ENCODE measurements around the gene PLEKHG4B.
"Not testable (repeated sequence)": the region's sequence is repeated elsewhere in the genome, so short reads cannot be mapped to it uniquely, and the experiment has no call there.

Gene PLEKHG4B

DNA sequence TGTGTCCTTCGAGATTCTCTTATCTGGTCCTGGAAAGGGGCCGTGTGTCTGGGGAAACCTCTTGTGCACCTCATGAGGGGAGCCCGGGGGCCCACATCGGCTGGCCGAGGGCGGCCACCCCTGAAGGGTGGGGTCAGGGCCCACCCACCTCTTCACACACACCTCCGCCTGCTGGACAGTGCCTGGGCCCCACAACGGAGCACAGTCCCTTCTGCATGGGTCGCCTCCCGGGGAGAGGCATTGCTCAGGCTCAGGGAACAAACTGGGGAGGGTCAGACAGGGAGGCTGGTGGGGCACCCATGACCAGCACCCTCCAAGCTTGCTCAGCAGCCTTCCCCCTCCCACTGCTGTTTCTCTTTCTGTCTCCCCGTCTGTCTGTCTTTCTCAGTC lies 98.0 kb downstream of the PLEKHG4B start:
- DNase-seq (ENCODE audit: low spot score), result no peak

- no peak for DNase-seq (ENCODE audit: low spot score)
Measured at GRCh38 chr5:190366-191035, 98.5 kb downstream of the PLEKHG4B start.

GRCh38 chr5:191036-191948 lies 99.3 kb downstream of the PLEKHG4B start, which contains the start of gene LRRC14B:
Gene LRRC14B, plus strand, starts transcription at chr5:191495. Its CDS starts 44 bp downstream, at chr5:191539.
- DNase-seq (ENCODE audit: low spot score), result no peak

DNA sequence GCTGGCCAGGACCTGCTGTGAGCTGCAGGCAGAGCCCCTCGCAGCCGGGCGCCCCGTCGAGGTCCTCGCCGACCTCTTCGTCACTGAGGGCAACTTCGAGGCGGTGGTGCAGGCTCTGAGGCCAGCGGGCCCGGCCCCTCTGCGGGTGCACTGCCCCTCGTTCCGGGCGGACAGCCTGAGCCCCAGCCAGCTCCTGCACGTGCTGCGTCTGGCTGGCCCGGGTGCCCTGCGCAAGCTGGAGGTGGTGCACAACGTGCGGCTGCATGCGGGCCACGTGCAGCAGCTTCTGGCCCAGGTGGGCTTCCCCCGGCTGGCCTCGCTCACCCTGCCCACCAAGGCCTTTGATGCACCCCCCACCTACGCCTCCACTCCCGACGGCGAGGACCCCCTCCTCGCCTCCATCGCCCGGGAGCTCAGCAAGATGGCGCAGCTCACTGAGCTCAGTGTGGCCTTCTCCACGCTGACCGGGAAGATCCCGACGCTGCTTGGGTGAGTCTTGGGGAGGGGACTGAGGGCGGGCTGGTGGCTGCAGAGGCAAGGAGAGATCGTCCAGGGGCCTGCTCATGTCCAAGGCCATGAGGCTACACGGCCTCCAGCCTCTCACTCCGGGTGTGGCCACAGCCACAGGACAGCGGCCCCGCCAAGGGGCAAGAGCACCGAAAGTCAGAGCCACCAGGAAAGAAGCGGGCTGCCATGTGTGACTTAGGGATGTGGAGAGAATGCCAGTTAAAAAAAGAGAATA lies 100.2 kb downstream of the PLEKHG4B start:
- no peak for DNase-seq (ENCODE audit: low spot score)

DNA sequence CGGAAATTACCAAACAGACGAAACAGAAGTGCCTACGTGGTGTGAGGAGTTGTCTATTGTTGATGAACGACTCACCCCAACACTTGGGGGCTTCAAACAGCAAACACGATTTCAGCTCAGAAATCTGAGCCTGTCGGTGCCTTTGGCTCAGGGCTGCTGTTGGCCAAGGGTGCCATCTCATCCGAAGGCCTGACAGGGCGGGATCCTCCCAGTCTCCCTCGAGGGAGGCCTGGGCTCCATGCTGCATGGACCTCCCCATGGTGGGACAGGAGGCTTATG lies 100.7 kb downstream of the PLEKHG4B start:
- DNase-seq (ENCODE audit: low spot score), result no peak

- DNase-seq (ENCODE audit: low spot score), result no peak
Measured at GRCh38 chr5:192970-193831, 101.2 kb downstream of the PLEKHG4B start.

DNA sequence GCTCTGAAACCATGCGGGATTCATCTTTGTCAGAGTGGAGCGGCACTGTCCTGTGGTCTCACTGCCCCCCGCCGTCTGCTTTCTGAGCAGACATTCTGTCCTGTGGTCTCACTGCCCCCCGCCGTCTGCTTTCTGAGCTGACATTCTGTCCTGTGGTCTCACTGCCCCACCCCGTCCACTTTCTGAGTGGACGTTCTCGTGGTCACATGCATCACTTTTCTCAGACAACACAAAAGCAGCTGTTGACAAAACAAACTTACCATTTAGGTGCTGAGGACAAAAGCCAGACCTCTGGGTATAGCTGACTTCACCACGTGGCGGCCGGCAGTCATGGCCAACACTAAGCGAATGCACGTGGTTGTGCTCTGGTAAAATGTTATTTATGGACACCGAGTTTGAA lies 102.1 kb downstream of the PLEKHG4B start:
- no peak for DNase-seq (ENCODE audit: low spot score)

- no peak for DNase-seq (ENCODE audit: low spot score)
Measured at GRCh38 chr5:194603-195209, 102.7 kb downstream of the PLEKHG4B start.

DNA sequence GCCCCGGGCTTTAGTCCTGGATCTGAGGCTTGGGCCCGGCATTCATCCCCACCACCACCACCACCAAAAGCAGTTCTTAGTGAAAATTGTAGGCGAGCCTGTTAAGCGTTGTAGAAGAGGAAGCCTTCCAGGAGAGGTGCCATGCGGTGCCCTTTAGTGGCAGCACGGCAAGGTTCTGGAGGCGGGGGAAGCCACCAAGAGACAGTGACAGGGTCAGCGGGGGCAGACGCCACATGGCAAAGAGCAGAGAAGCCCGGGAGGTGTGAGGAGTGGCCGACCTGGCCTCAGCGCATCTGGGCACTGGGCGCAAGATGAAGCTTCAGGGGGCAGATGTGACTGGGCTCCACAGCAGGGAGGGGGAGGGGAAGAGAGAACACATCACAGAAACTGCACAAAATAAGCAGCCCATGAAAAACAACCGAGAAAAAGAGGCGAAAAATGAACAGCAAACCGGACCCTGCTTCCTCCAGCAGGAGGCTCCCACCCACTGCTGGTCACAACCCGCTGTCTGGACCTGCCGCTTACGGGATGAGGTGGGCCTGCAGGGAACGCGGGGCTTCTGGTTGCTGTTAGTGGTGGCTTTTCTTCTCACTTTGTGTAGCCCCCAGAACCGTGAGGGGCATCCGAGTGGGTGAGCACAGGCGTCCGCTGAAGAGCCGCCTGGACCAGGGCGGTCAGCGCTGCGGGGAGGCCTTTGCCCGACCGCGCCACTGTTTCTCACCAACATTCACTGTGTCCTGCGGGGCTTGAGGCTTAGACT lies 103.6 kb downstream of the PLEKHG4B start:
- no peak for DNase-seq (ENCODE audit: low spot score)

DNA sequence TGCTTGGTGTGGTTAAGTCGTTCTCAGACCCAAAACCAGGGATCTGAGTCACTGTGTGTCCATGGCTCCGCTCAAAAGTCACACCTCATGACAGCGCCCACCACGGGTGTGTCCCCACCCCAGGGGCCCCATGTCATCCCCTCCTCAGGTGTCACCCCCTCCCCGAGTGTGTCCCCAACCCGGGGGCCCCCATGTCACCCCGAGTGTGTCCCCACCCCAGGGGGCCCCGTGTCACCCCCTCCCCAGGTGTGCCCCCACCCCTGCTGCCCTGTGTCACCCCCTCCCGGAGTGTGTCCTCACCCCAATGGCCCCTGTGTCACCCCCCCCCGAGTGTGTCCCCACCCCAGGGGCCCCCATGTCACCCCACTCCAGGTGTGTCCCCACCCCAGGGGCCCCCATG lies 104.4 kb downstream of the PLEKHG4B start:
- DNase-seq (ENCODE audit: low spot score), result no peak

GRCh38 chr5:197031-197430 lies 105.1 kb downstream of the PLEKHG4B start:
- not testable (repeated sequence) for DNase-seq (ENCODE audit: low spot score)

DNA sequence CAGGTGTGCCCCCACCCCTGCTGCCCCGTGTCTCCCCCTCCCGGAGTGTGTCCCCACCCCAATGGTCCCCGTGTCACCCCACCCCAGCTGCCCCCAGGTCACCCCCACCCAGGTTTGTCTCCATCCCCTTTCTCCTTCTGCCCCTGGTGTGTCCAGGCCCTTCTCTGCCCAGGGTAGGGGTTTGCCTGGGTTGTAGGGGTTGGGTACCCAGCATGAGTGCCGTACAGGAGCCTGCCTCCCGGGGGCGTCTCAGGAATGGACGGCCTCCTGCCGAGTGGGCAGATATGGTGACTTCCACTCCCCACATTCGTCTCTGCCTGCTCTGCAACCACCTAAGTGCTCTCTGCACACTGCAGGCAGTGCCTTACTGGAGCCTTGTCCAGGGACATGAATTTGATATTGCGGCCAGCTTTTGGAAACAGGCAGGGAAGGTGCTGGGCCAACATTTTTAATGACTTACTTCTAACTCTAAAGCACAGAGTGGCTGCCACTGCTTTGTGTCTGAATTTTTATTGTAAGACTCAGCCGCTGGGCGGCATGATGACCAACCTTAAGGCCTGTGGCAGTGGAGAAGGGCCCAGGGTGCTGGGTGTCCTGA lies 106.0 kb downstream of the PLEKHG4B start:
- DNase-seq (ENCODE audit: low spot score), result no peak

- DNase-seq (ENCODE audit: low spot score), result no peak
Measured at GRCh38 chr5:198516-199196, 106.7 kb downstream of the PLEKHG4B start.

GRCh38 chr5:199197-199949 lies 107.4 kb downstream of the PLEKHG4B start:
- DNase-seq (ENCODE audit: low spot score), result no peak

- DNase-seq (ENCODE audit: low spot score), result no peak
Measured at GRCh38 chr5:199950-200645, 108.1 kb downstream of the PLEKHG4B start.

GRCh38 chr5:200985-201384 lies 109.0 kb downstream of the PLEKHG4B start:
- DNase-seq (ENCODE audit: low spot score), result no peak

DNA sequence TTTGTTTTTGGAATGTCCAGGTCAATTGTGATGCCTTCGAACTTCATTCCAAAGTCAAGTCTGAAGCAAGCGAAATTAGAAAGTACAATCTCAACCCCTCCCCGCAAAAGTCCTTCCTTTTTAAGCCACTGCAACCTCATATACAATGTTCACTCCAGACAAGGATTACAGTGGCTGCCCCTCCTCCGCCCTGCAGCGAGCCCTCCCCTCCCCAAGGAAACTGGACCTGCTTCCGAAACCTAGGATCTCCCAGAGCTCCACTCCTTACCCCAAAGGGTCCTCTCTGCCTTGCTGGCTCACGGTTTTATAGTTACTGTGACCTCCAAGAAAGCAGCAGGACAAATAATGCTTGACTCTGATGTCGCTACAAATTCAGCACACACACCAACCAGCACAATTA lies 109.7 kb downstream of the PLEKHG4B start:
- DNase-seq (ENCODE audit: low spot score), result no peak

DNA sequence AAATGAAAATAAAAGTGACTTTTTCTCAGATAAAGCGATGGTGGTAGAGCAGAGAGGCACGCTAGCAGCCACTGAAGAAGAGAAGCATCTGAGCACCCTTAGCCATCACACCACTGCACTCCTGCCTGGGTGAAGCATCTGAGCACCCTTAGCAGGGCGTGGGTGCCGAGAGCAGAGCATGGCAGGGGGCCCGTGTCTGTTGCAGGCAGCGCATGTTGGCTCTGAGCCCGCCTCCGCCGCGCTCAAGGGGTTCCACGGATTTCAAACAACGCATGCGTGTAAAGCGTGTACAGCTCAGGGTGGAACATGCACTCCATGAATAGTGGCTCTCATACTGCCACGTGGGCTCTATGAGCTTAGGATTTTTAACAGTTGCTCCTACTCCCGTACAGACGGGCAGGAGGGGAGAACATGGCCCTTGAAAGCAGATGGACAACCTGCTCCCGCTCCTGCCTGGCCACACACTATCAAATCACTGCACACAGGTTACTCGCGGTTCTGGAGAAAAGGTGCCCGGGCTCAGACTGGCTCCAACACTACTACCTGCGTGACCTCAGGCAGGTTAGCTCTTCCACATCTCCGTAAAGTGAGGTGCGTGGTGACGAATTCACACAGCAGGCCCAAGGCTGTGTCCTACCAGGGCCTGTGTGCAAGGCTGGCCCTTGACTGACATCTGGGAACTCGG lies 111.4 kb downstream of the PLEKHG4B start:
- no peak for DNase-seq (ENCODE audit: low spot score)

Data from RKO (cell line).